IPS-NIHi7 (cell line): Measurements from ENCODE around the gene ADAMTS2.

ENCODE experiments used
- DNase-seq: peaks from one replicate; pipeline ENCODE4 v3.0.0; 2012; ENCODE audit warnings: mixed read lengths; ENCODE audit errors: extremely low spot score

ADAMTS2 gene

GRCh38 chr5:179139111-179139935, 205.9 kb downstream of the ADAMTS2 start:
- no peak for DNase-seq

GRCh38 chr5:179138568-179138925, 206.7 kb downstream of the ADAMTS2 start:
- no peak for DNase-seq

- DNase-seq, result no peak
Measured at GRCh38 chr5:179137643-179138567, 207.4 kb downstream of the ADAMTS2 start.

- DNase-seq, result no peak
Measured at GRCh38 chr5:179137016-179137642, 208.1 kb downstream of the ADAMTS2 start.

- DNase-seq, result no peak
Measured at GRCh38 chr5:179135441-179136215, 209.6 kb downstream of the ADAMTS2 start.

- DNase-seq, result no peak
Measured at GRCh38 chr5:179135006-179135405, 210.3 kb downstream of the ADAMTS2 start.

GRCh38 chr5:179134511-179134910, 210.8 kb downstream of the ADAMTS2 start:
- DNase-seq, result no peak

- no peak for DNase-seq
Measured at GRCh38 chr5:179132586-179133355, 212.5 kb downstream of the ADAMTS2 start.

GRCh38 chr5:179131886-179132585, 213.2 kb downstream of the ADAMTS2 start:
- no peak for DNase-seq

- no peak for DNase-seq
Measured at GRCh38 chr5:179131321-179131835, 213.9 kb downstream of the ADAMTS2 start.

- no peak for DNase-seq
Measured at GRCh38 chr5:179130101-179130681, 215.1 kb downstream of the ADAMTS2 start.

GRCh38 chr5:179129607-179130071, 215.6 kb downstream of the ADAMTS2 start:
- DNase-seq, result no peak

- DNase-seq, result no peak
Measured at GRCh38 chr5:179128976-179129375, 216.3 kb downstream of the ADAMTS2 start.

- no peak for DNase-seq
Measured at GRCh38 chr5:179128041-179128365, 217.3 kb downstream of the ADAMTS2 start.

- DNase-seq, result no peak
Measured at GRCh38 chr5:179127136-179128040, 217.9 kb downstream of the ADAMTS2 start.

GRCh38 chr5:179126506-179126991, 218.7 kb downstream of the ADAMTS2 start:
- DNase-seq, result no peak

- DNase-seq, result no peak
Measured at GRCh38 chr5:179125789-179126505, 219.3 kb downstream of the ADAMTS2 start.
